Prostate gland (tissue), 2 donors: Measurements from ENCODE around the gene TSPAN10.

ENCODE experiments used
- CTCF ChIP-seq, 4 experiments: fragments of 200-600 bp in 2 of 4; fragments of 450-650 bp in 2 of 4; sonication (generic) in 2 of 4; IDR thresholded peaks; 1 replicate in 3 of 4; 2 replicates in 1 of 4; pipeline ENCODE4 v1.5.1; 2016 to 2019; ENCODE audit warnings: antibody characterized with exemption in 4 of 4, mild to moderate bottlenecking in 2 of 4, moderate library complexity in 2 of 4
- POLR2A ChIP-seq: fragments of 450-650 bp; IDR thresholded peaks from one replicate; pipeline ENCODE4 v1.6.1; 2016; ENCODE audit warnings: antibody characterized with exemption, mild to moderate bottlenecking
- POLR2AphosphoS5 ChIP-seq: sonication (generic); formaldehyde crosslinking; IDR thresholded peaks from one replicate; pipeline ENCODE4 v1.6.1; 2017; ENCODE audit warnings: antibody characterized with exemption

GRCh38 chr17:81648707-81649085 lies 11.7 kb downstream of the TSPAN10 start:
- TF ChIP-seq CTCF (IDR thresholded peaks at IDR 0.05) (no peak), POLR2AphosphoS5 (no peak), POLR2A (no peak)
